SK-N-SH (cell line): Measurements from ENCODE around the gene RASAL2.

ENCODE experiments used
- CTCF ChIP-seq: fragments of 200-600 bp; sonication (generic); IDR thresholded peaks from 2 replicates; pipeline ENCODE4 v1.6.1; 2017; ENCODE audit warnings: antibody characterized with exemption, mild to moderate bottlenecking, moderate library complexity
- EZH2phosphoT487 ChIP-seq: fragments of 200-600 bp; sonication (generic); IDR thresholded peaks from 2 replicates; pipeline ENCODE4 v1.6.1; 2017; ENCODE audit warnings: low read depth, mixed run types, mild to moderate bottlenecking, antibody characterized with exemption, moderate library complexity, borderline replicate concordance
- USF2 ChIP-seq: fragments of 150-350 bp; IDR thresholded peaks from 2 replicates; pipeline ENCODE4 v1.6.1; 2017; ENCODE audit warnings: antibody characterized with exemption, low read length, low read depth, borderline replicate concordance

GRCh38 chr1:178232949-178233348 lies 139.0 kb downstream of the RASAL2 start:
- TF ChIP-seq USF2: no peak
- no peak for TF ChIP-seq CTCF
- no peak for TF ChIP-seq EZH2phosphoT487
